CD8-positive, alpha-beta memory T cell (primary cell): Measurements from ENCODE around the gene TRRAP. TPM values are rescaled to one million over a fixed set of nuclear protein-coding genes. Genes with fewer than 3 reads are reported as not detected.
"Not testable (repeated sequence)": the region's sequence is repeated elsewhere in the genome, so short reads cannot be mapped to it uniquely, and the experiment has no call there.

Experiments used
- CTCF ChIA-PET: fragments of 350-600 bp; sonication (Branson Sonifier 250); formaldehyde crosslinking; loops from one replicate; lab custom pipeline; 2021; ENCODE audit warnings: antibody characterized with exemption; lab: Charles Lee
- POLR2A ChIA-PET: fragments of 350-600 bp; sonication (Branson Sonifier 250); formaldehyde crosslinking; loops from one replicate; lab custom pipeline; 2021; ENCODE audit warnings: antibody characterized with exemption; lab: Charles Lee
- DNase-seq, 5 donors: peaks; one replicate each; pipeline versions ENCODE4 v3.0.0 to v3.0.0-alpha.2; 2020 to 2022; ENCODE audit warnings: mixed read lengths in 1 of 5
- H3K27ac ChIP-seq: one replicate; pipeline ENCODE4 v1.7.0; 2013; ENCODE audit warnings: low read depth, mild to moderate bottlenecking, low read length, moderate library complexity
- H3K27me3 ChIP-seq: 2 replicates; pipeline ENCODE4 v1.7.0; 2013; ENCODE audit warnings: low read length, mild to moderate bottlenecking; ENCODE audit not compliant: insufficient read depth, poor library complexity, severe bottlenecking
- H3K36me3 ChIP-seq: 2 replicates; pipeline ENCODE4 v1.7.0; 2013; ENCODE audit warnings: mild to moderate bottlenecking, low read length, moderate library complexity; ENCODE audit not compliant: insufficient read depth
- H3K4me1 ChIP-seq: 2 replicates; pipeline ENCODE4 v1.7.0; 2013; ENCODE audit warnings: mild to moderate bottlenecking, low read length, moderate library complexity; ENCODE audit not compliant: insufficient read depth
- H3K4me3 ChIP-seq: 2 replicates; pipeline ENCODE4 v1.7.0; 2013; ENCODE audit warnings: mild to moderate bottlenecking, low read length
- H3K9me3 ChIP-seq: 2 replicates; pipeline ENCODE4 v1.7.0; 2013; ENCODE audit warnings: mild to moderate bottlenecking, low read length
- H3K27ac Mint-ChIP-seq, 8 donors: one replicate each; pipeline ENCODE4 v1.8.0; 2020 to 2021; ENCODE audit warnings: mixed read lengths in 8 of 8, mild to moderate bottlenecking in 6 of 8, inconsistent platforms in 3 of 8, moderate library complexity in 3 of 8
- H3K27me3 Mint-ChIP-seq, 2 donors: one replicate each; pipeline ENCODE4 v1.8.0; 2020 to 2021; ENCODE audit warnings: mixed read lengths in 2 of 2, mild to moderate bottlenecking in 1 of 2, moderate library complexity in 1 of 2
- H3K36me3 Mint-ChIP-seq, 3 donors: one replicate each; pipeline ENCODE4 v1.8.0; 2020 to 2021; ENCODE audit warnings: mixed read lengths in 3 of 3, inconsistent platforms in 1 of 3, mild to moderate bottlenecking in 1 of 3
- H3K4me1 Mint-ChIP-seq, 3 donors: one replicate each; pipeline ENCODE4 v1.8.0; 2020 to 2021; ENCODE audit warnings: mixed read lengths in 3 of 3, inconsistent platforms in 1 of 3, mild to moderate bottlenecking in 1 of 3
- H3K4me3 Mint-ChIP-seq, 7 donors: one replicate each; pipeline ENCODE4 v1.8.0; 2020 to 2021; ENCODE audit warnings: mixed read lengths in 7 of 7, mild to moderate bottlenecking in 6 of 7, moderate library complexity in 4 of 7, inconsistent platforms in 2 of 7
- H3K9me3 Mint-ChIP-seq, 5 donors: one replicate each; pipeline ENCODE4 v1.8.0; 2020 to 2022; ENCODE audit warnings: mixed read lengths in 5 of 5, mild to moderate bottlenecking in 3 of 5, moderate library complexity in 2 of 5, inconsistent platforms in 1 of 5
- polyA plus RNA-seq: library from polyadenylated mRNA; unstranded; fragments of 300-500 nt; fragmentation: Illumina TruSeq; gene quantifications from one replicate; pipeline ENCODE4 v1.2.3, GENCODE V29; 2021
- total RNA-seq, 2 experiments: library from RNA; stranded (reverse); gene quantifications; one replicate each; pipeline ENCODE4 v1.2.3, GENCODE V29; 2021

Gene TRRAP
- total and polyA plus RNA-seq, 3 experiments from 2014 or later = 4.6 to 51.4 (median 49.6) TPM

- H3K9me3 Mint-ChIP-seq = no peaks in the 10 kb centered on the region
- H3K4me3 Mint-ChIP-seq = no peak overlapping the region
- peaks cover 0 to 89% (median 39%) of the 10 kb centered on the region in 3 donors for H3K36me3 Mint-ChIP-seq
- no peaks in the 10 kb centered on the region for H3K4me1 ChIP-seq
- ChIA-PET CTCF (interaction anchor here (0.9 kb wide), 1 partner anchor 9 kb away, joined by 3 read pairs; no protein-coding TSS in a partner anchor), POLR2A (interaction anchor here (0.7 kb wide), 1 partner anchor 13 kb away, joined by 3 read pairs; no protein-coding TSS in a partner anchor)
- no peaks in the 10 kb centered on the region for H3K9me3 ChIP-seq
- no peak overlapping the region for H3K27ac ChIP-seq
- H3K27me3 Mint-ChIP-seq = peaks cover 0 to 1% of the 10 kb centered on the region in 2 donors
- H3K4me3 ChIP-seq = no peak overlapping the region
- H3K27ac Mint-ChIP-seq = peak overlapping the region in 2 of 8 donors; percentile 44 to 74
- H3K27me3 ChIP-seq = no peaks in the 10 kb centered on the region
- no peak for DNase-seq
- H3K4me1 Mint-ChIP-seq = no peaks in the 10 kb centered on the region
- H3K36me3 ChIP-seq = peaks cover 69% of the 10 kb centered on the region
Measured at GRCh38 chr7:99037327-99037940, 159.1 kb downstream of the TRRAP start.

GRCh38 chr7:99038086-99038855, 159.9 kb downstream of the TRRAP start:
- POLR2A ChIA-PET = no interaction called here
- CTCF ChIA-PET = interaction anchor here (0.9 to 1.2 kb wide), 3 partner anchors 8 to 275 kb away, joined by 3 to 4 read pairs (median 3); no protein-coding TSS in a partner anchor
- Mint-ChIP-seq H3K27ac (peak overlapping the region in 2 of 8 donors; percentile 61 to 70), H3K27me3 (peaks cover 0 to 1% of the 10 kb centered on the region in 2 donors), H3K4me1 (no peaks in the 10 kb centered on the region), H3K36me3 (peaks cover 0 to 90% (median 42%) of the 10 kb centered on the region in 3 donors), H3K9me3 (no peaks in the 10 kb centered on the region), H3K4me3 (no peak overlapping the region)
- Histone ChIP-seq H3K27ac (no peak overlapping the region), H3K9me3 (no peaks in the 10 kb centered on the region), H3K4me3 (no peak overlapping the region), H3K4me1 (no peaks in the 10 kb centered on the region), H3K36me3 (peaks cover 63% of the 10 kb centered on the region), H3K27me3 (no peaks in the 10 kb centered on the region)
- DNase-seq = no peak

- Mint-ChIP-seq H3K4me3 (no peak overlapping the region), H3K9me3 (no peaks in the 10 kb centered on the region), H3K36me3 (peaks cover 0 to 88% (median 47%) of the 10 kb centered on the region in 3 donors), H3K27ac (peak overlapping the region in 3 of 8 donors; percentile 4 to 70 (median 53)), H3K27me3 (peaks cover 0 to 1% of the 10 kb centered on the region in 2 donors), H3K4me1 (no peaks in the 10 kb centered on the region)
- Histone ChIP-seq H3K4me3 (no peak overlapping the region), H3K27ac (no peak overlapping the region), H3K4me1 (no peaks in the 10 kb centered on the region), H3K9me3 (no peaks in the 10 kb centered on the region), H3K36me3 (peaks cover 62% of the 10 kb centered on the region), H3K27me3 (no peaks in the 10 kb centered on the region)
- CTCF ChIA-PET = interaction anchor here (0.9 to 2.2 kb wide), 4 partner anchors 9 to 275 kb away, joined by 3 to 6 read pairs (median 4); no protein-coding TSS in a partner anchor
- POLR2A ChIA-PET = interaction anchor here (0.7 kb wide), 1 partner anchor 19 kb away, joined by 9 read pairs; no protein-coding TSS in a partner anchor
- no peak for DNase-seq
Measured at GRCh38 chr7:99039384-99039891, 161.1 kb downstream of the TRRAP start.

- Mint-ChIP-seq H3K27me3 (peaks cover 0 to 1% of the 10 kb centered on the region in 2 donors), H3K36me3 (peaks cover 0 to 85% (median 47%) of the 10 kb centered on the region in 3 donors), H3K4me3 (no peak overlapping the region), H3K4me1 (no peaks in the 10 kb centered on the region), H3K9me3 (no peaks in the 10 kb centered on the region), H3K27ac (peak overlapping the region in 5 of 8 donors; percentile 33 to 70 (median 63))
- Histone ChIP-seq H3K9me3 (no peaks in the 10 kb centered on the region), H3K27me3 (no peaks in the 10 kb centered on the region), H3K27ac (no peak overlapping the region), H3K4me3 (no peak overlapping the region), H3K36me3 (peaks cover 61% of the 10 kb centered on the region), H3K4me1 (no peaks in the 10 kb centered on the region)
- CTCF ChIA-PET = interaction anchor here (0.8 to 2.2 kb wide), 5 partner anchors 9 to 277 kb away, joined by 3 to 6 read pairs (median 3); no protein-coding TSS in a partner anchor
- peak; percentile 48 to 73 (median 49) for DNase-seq
- POLR2A ChIA-PET = no interaction called here
Measured at GRCh38 chr7:99040104-99040958, 162.0 kb downstream of the TRRAP start.

- H3K4me1 Mint-ChIP-seq = no peaks in the 10 kb centered on the region
Measured at GRCh38 chr7:99041526-99041925, 163.2 kb downstream of the TRRAP start.

GRCh38 chr7:99042957-99043356, 164.6 kb downstream of the TRRAP start:
- Histone ChIP-seq H3K9me3 (no peaks in the 10 kb centered on the region), H3K36me3 (peaks cover 53% of the 10 kb centered on the region), H3K4me1 (no peaks in the 10 kb centered on the region), H3K27ac (no peak overlapping the region), H3K4me3 (no peak overlapping the region), H3K27me3 (no peaks in the 10 kb centered on the region)
- Mint-ChIP-seq H3K36me3 (peaks cover 0 to 81% (median 44%) of the 10 kb centered on the region in 3 donors), H3K27me3 (peaks cover 0 to 1% of the 10 kb centered on the region in 2 donors), H3K9me3 (no peaks in the 10 kb centered on the region), H3K4me1 (no peaks in the 10 kb centered on the region), H3K27ac (peak overlapping the region in 1 of 8 donors; percentile 1), H3K4me3 (no peak overlapping the region)
- POLR2A ChIA-PET = no interaction called here
- CTCF ChIA-PET = no interaction called here
- DNase-seq = no peak

More at GRCh38 chr7:99041526-99041925, 163.2 kb downstream of the TRRAP start:
- no peak for DNase-seq
- Histone ChIP-seq H3K36me3 (peaks cover 59% of the 10 kb centered on the region), H3K27ac (no peak overlapping the region), H3K4me1 (no peaks in the 10 kb centered on the region), H3K9me3 (no peaks in the 10 kb centered on the region), H3K27me3 (no peaks in the 10 kb centered on the region), H3K4me3 (no peak overlapping the region)
- Mint-ChIP-seq H3K9me3 (no peaks in the 10 kb centered on the region), H3K4me3 (no peak overlapping the region), H3K36me3 (peaks cover 0 to 83% (median 50%) of the 10 kb centered on the region in 3 donors), H3K27me3 (peaks cover 0 to 1% of the 10 kb centered on the region in 2 donors), H3K27ac (peak overlapping the region in 3 of 8 donors; percentile 3 to 62 (median 36))
- ChIA-PET CTCF (interaction anchor here (1.1 to 1.3 kb wide), 2 partner anchors 264 to 271 kb away, joined by 3 to 4 read pairs; no protein-coding TSS in a partner anchor), POLR2A (no interaction called here)

GRCh38 chr7:99044858-99045257, 166.5 kb downstream of the TRRAP start:
- POLR2A ChIA-PET, H3K4me1 ChIP-seq, H3K9me3 Mint-ChIP-seq, H3K4me1 Mint-ChIP-seq, H3K27ac ChIP-seq, H3K9me3 ChIP-seq, H3K4me3 ChIP-seq, H3K27me3 Mint-ChIP-seq, H3K27me3 ChIP-seq, DNase-seq, H3K4me3 Mint-ChIP-seq: not testable (repeated sequence)
- Mint-ChIP-seq H3K36me3 (peaks cover 0 to 84% (median 44%) of the 10 kb centered on the region in 3 donors), H3K27ac (peak overlapping the region in 1 of 8 donors; percentile 78)
- CTCF ChIA-PET = interaction anchor here (0.7 kb wide), 1 partner anchor 45 kb away, joined by 3 read pairs; no protein-coding TSS in a partner anchor
- peaks cover 47% of the 10 kb centered on the region for H3K36me3 ChIP-seq
